ENCODE data around the gene RASSF5.
"Not testable (repeated sequence)": the region's sequence is repeated elsewhere in the genome, so short reads cannot be mapped to it uniquely, and the experiment has no call there.

The RASSF5 gene

DNA sequence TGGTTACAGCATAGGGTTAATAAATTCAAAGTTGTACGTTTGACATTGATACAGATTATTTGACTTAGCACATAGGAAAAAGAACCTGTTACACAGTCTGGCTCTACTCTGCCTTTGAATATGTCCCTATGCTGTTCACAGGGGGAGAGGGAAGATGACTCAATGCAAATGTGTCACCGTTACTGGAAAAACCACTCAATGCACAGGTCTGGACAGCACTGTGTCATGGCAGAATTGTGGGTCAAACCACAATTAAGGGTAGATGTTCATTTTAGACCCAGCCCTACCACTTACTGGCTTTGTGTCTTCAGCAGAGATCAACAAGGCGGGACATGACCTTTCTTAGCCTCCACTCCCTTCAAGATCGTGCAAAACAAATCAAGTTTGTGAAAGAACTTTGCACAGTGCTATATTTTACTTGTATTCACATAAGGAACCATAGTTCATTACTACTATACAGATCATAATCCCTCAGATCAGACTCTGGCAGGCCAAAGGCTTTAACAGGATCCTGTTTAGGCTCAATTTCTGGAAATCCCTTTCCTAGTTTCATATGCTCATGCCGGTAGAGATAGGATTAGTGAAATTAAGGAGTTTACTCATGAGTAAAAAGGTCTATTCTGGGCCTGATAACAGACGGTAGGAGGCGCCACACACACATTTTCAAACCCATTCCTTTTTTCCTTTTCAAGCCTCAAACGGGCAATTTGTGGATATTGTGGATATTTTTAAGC, 82.9 kb downstream of the RASSF5 start:
- no peak for DNase-seq

DNA sequence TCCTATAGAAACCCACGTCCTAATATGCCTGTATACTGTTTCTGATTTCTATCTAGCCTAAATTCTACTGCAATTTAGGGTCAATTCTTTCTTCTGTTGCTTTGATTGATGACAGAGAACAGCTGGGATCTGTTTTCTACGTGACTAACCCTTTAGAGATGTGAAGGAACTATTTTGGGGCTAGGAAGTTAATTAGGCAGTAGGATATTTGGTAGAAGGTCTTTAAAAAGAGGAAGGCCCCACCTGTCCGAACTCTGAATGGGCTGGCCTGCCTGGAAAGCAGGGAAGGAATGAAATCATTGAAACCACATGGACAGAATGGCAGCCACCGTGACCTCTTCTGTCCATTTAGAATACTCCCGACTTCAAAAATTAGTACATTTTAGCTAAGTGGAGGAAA, 83.9 kb downstream of the RASSF5 start:
- no peak for DNase-seq

DNA sequence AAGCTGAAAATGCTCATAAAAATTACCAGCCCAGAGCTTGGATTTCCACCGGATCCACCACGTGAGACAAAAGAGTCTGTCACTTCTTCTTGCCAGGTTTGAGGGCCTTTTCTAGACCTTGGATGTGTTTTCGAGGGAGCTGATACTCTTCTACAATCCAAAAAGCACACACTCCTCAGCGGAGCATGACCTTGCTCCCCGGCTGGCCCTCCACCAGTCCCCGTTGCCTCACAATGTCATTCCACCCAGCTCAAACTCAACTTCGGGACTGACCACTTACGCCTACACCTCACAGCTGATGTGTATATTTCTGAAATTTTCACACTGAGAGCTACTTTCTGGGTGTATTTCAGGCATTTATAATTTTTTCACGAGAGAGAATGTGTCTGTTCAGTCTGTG, 84.4 kb downstream of the RASSF5 start:
- DNase-seq: no peak

DNA sequence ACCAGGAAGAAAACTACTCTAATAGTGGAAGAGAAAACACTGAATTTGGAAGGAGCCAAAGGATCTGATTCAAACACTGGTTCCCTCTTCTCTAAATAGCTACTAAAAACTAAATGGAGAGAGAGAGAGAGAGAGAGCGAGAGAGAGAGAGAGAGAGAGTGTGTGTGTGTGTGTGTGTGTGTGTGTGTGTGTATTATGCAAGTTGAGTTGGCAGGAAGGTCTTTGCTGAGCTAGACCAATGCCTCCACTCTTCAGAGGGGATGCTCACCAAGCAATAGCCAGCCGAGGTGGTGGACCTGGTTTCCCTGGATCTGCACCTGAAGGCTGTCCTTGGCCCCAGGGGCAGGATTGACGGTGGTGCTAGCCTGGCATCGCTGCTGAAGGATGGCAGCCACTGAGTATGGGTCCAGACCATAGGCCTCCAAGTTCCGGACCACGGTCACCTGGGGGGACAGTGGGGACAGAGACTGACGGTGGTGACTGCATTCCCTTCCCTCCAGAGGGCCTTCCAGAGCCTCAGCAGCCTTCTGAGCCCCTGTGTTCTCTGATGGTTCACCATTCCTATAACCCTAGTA, 86.1 kb downstream of the RASSF5 start:
- DNase-seq: no peak

DNA sequence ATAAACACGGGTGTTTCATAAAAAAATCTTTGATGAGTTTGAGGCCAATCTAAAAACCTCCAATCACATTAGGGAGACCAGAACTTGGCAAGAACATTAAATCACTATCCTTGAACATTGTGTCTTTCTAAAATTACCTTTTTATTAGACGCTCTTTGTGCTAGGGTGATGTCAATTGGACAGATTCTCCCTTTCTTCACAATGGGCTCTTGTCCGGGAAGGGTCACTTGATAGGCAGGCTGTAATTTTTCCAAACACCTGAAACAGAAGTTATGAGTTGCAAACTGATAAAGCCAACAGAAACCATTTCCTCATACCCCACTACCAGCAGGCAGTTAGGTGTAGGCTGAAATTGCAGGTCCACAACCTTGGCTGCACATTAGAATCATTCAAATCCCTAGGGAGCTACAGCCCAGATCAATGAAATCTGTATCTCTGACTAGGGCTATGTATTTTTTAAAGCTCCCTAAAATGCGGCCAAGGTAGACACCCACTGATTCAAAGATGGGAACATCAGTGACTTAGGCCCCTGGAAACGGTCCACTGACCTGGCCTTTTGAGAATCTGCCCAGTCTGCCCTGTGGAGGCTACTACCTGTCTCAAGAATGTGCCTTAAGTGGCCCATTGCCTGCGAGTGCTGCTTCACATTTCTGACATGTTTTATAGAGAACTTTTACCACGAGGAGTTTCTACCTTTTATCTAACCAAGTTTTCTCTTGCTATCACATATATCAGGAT, 88.4 kb downstream of the RASSF5 start:
- DNase-seq: no peak

DNA sequence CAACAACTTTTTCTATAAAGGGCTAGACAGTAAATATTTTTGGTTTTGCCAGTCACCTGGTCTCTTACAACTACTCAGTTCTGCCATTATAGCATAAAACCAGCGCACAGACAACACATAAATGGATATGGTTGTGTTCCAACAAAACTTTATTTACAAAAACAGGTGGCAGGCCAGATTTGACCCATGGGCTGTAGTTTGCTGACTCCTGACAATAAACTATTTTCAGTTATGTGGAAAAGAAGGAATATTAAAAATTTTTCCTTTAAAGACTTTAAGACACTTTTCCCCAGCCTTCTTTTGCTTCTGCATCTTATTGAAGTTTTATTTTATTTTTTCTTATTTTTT, 89.0 kb downstream of the RASSF5 start:
- no peak for DNase-seq

DNA sequence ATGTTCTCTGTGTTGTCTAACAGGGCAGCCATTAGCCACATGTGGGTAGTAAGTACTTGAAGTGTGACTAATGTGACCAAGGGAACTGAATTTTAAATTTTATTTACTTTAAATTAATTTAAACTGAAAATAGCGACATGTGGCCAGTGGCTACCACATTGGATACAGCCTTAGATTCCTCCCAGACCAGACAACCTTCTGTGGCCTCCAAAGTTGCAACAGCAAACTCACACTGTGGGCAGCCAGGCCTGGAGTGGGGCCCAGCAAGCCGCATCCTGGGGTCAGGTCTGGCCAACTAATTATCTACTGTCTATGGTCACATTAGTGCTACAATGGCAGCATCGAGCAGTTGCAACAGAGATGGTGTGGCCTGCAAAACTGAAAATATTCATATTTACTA, 93.2 kb downstream of the RASSF5 start:
- DNase-seq: no peak

DNA sequence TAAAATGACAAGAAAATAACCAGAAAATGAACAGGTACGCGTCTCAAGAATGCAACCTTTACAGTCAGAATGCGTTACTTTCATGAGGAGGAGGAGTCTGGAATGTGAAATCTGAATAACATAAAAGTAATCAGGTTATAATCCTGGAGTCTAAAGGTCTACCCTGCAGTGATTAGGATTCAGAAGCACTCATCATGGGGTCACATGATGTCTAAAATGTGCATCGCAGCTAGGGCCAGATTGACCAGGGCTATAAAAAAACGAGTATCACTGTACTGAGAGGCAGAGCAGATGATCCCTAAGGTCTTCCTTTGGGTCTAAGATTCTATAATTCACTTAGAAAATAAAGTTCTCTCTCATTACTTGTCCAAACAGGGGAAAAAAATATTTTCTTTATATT, 97.5 kb downstream of the RASSF5 start:
- DNase-seq: no peak

DNA sequence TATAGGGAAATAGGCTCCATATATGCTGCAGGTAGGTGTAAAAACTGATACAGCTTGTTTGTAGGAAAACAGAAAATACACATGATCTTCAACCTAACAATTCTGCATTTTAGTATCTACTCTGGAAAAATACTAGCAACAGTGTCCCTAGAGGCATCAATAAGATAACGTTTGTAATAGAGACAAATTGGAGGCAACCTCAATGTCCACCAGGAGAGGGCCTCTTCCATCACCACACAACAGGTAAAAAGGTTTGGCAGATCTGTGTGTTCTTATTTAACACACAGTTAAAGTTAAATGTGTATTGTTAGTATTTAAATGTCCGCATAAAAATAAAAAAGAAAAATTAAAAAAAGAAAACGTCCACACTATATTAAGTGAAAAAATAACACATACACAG, 99.5 kb downstream of the RASSF5 start:
- peak; percentile 61 to 63 for DNase-seq

DNA sequence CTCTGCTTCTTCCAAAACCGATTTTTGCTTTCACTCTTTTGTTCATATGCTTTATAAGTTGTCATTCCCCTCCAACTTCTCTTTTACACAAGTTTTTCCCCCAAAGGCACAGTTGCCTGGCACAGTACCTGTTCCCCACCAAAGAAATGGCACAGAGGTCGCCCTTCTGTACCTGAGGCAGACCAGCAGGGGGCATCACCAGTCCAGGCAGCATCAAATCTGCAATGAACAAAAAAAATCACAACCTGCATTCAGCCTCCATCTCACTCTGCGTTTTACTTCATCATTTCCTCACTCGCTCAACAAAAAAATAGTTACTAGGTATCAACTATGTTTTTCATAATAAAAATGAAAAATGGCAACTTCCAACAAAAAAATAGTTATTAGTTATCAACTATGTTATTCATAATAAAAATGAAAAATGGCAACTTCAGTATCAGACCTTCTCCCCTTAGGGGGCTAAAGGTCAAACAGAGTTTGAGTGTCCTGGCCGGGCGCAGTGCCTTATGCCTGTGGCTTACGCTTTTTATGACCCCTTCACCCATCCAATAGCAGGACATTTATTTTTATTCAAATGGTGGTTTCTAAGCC, 100.9 kb downstream of the RASSF5 start:
- peak; percentile 10 to 21 for DNase-seq

DNA sequence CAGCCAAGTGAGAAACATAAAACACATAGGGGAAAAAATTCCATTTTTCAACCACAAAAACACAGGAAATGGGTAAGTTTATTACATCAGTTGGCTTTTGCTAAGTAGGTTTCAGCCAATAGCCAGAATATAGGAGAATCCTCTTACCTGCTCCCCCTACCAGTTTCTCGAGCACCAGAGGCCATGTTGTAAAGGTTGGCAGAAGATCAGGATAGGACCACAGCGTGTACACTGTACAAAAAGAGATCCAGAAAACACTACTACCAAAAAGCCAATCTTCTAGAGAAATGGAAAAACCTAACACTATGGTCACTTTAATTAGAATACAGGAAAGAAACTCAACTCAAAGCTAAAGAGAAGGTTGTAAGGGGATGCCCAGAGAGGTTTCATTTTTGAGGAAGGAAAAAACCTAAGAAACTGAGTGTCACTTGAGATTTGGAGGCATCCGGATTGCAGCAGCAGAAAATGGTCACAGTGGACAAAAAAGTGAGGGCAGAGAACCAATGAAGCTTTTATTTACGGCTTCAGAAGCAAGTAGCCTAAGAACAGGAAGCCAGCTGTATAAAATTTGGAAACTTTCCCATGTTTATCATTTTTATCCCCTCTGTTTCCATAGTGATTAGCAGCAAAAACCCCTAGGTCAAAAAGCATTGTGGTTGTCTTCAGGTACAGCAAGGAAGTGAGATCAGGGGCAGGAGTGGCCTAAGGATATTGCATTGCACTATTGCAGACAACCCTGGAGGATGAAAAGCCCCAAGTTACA, 102.1 kb downstream of the RASSF5 start:
- no peak for DNase-seq

DNA sequence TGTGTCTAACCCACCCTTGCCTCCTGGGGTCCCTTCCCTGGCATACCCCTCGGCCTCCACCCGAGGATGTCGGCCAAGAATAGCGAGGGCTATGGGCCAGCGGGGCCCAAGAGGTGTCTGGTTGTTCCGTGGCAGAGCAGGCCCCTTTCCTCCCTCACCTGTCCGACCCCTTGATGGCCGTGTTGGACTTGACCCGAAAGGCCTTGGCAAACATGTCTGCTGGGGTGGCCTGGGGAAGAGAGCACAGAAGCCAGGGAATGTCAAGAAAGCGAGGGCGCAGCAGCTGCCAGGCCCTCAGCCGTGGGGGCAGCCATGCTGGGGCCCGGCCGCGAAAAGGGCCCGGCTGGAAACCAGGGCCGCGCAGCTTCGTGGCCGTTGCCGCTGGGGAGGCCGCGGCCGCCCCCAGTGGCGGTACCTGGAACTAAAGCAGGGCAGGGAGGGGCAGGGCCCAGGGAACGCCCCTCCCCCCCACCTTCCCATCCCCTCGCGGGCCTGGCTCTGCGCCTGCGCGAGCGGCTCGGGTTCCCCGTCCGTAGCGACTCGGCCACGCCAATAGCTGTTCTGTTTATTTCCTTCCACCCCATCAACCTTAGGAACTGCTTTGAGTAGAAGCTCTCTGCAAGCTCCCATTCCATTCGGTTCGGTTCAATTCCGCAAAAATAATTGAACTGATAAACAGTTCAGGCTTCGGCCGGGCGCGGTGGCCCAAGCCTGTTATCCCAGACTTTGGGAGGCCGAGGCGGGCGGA, 105.0 kb downstream of the RASSF5 start, which contains the start of gene EIF2D:
Gene EIF2D, minus strand, starts transcription at position 337 of the 748 bp plus-strand sequence. Its CDS starts 123 bp downstream, at position 214.
- DNase-seq: peak; percentile 81 to 82

DNA sequence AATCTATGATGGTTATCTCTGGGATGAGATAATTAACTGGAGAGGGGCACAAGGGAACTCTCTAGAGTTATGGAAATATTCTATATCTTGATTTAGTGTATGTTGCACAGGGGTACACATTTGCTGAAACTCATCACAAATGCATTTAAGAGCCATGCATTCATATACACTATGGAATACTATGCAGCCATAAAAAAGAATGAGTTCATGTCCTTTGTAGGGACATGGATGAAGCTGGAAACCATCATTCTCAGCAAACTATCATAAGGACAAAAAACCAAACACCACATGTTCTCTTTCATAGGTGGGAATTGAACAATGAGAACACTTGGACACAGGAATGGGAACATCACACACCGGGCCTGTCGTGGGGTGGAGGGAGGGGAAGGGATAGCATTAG, 119.1 kb downstream of the RASSF5 start:
- not testable (repeated sequence) for DNase-seq

DNA sequence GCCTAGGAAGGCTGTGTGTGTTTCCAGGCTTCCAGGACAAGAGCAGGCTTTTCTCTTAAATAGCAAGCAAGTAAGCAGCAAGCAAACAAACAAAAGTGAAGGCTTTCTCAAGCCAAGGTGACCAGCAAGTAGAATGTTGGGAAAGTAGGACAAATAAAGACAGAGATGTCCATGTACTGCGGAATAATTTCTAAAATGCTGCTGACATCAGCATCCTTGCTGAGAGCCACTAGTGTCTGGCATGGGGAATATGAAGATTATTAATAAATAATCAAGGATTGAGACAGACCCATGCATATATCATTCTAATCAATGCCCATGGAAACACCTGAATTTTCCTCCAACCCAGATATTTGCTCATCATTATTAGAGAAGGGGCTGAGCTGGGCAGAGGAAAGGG, 121.6 kb downstream of the RASSF5 start:
- no peak for DNase-seq

DNA sequence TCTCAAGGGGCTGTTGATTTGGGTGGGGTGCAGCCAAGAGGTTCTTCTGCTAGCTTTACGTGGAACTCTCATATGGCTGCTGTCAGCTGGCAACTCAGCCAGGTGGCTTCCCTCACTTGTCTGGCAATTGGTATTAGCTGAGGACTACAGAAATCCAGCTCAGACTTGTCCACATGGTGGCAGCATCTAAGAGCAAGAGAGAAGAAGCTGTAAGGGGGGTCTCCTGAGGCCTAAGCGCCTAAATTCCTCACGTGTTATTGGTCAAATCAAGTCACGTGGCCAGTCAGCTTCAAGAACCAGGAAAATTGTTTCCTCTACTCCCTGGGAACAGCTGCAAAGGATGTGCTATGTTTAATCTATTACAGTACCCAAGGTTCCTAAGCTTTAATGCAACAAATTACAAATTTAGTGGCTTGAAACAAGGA, 123.8 kb downstream of the RASSF5 start:
- peak; percentile 69 to 75 for DNase-seq

DNA sequence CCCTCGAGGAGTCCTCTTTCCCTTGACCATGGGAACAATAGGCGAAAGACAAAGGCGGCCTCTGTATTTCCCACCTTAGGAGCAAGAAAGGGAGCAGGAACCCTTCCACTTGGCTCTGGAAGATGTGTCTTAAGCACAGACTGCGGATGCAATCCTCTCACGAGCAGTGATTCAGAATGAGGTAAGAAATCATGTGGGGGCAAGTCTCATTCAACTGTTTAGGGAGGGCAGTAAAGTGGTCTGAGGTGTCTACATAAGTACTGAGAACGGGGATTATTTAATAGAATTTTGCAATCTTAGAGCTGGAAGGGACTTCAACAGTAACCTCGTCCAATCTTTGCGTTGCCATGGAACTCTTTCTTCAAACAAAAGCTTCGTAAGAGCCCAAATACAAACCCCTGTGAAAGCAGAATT, 126.4 kb downstream of the RASSF5 start:
- DNase-seq: no peak

DNA sequence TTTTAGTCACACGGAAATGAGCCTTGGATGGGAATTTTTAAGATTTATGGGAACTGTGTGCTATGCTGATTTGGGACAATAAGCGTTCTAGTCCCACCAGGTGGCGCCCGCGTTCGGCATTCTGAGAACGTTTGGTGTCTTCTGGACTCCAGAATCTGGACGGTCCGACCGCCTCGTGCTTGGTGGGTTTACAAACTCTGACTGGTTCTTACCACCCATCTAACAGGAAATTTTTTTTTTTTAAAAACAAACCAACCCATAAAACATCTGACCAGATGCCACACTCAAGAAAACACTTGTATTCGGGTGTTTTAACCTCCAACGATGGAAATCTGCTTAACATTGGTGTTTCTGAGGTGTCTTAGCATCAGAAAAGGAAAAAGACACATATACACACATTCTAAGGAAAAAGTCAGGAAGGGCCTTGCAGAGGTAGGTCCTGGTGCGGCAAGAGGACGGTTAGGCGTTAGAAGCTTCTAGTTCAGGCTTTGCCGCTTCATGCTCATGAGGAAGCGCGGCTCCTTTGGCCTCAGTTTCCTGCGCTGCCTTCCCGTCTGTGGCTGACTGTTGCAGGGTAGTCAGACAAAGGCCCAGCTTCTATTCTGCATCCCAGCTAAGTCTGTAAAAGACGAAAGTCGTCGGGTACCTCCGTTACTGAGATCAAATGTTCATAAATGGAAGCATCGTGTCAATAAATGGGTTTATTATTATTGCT, 127.2 kb downstream of the RASSF5 start:
- peak; percentile 50 to 61 for DNase-seq

DNA sequence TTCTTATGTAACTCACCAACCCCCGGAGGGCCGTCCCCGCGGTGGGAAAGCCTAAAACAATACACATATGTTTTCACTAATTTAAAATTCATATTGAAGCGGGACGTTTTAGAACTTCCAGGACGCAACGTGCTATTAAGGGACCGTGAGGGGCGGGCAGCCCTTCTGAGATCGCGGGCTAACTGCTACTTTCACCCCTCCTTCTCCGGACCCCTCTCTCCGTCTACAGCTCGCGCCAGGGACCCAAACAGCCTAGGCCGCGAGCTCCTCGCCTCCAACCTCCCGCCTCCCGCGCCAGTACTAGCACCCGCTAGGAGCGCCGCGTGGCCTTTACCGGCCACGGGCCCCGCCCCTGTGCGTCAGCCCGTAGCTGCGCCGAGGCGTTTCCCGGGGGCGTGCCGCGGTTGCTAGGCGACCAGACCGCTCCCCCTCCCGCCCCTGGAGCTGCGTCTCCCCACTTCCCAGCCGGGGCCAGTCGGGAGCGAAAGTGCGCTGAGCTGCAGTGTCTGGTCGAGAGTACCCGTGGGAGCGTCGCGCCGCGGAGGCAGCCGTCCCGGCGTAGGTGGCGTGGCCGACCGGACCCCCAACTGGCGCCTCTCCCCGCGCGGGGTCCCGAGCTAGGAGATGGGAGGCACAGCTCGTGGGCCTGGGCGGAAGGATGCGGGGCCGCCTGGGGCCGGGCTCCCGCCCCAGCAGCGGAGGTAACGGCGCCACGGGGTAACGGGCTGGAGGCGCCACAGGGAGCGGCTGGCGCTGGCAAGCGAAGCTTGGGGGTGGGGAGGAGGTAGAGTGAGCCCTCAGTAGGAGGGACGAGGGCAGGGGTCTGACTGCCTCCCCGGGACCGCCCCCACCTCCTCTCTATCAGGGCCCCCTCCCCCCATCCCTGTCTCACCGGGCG, 128.0 kb downstream of the RASSF5 start, which contains the start of gene DYRK3:
Gene DYRK3, plus strand, starts transcription at position 457 of the 898 bp plus-strand sequence. Its CDS starts 168 bp downstream, at position 625.
- DNase-seq: peak; percentile 73 to 82

DNA sequence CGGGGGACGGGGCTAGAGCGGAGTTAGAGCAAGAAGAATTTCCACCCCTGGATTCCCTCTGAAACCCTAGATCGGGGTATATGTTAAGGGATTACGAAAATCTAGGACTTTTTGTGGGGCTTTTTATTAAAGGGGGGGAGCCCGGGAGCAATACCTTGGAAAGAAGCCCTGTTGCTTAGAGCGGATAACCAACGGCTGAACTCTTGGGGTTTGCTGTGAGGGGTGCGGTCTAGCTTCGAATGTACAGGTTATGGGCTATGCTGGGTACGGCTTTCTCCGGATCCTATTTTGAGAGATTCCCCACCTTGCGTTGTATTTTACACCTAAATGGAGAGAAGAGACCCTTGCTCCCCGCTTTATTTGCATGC, 128.6 kb downstream of the RASSF5 start:
- no peak for DNase-seq

DNA sequence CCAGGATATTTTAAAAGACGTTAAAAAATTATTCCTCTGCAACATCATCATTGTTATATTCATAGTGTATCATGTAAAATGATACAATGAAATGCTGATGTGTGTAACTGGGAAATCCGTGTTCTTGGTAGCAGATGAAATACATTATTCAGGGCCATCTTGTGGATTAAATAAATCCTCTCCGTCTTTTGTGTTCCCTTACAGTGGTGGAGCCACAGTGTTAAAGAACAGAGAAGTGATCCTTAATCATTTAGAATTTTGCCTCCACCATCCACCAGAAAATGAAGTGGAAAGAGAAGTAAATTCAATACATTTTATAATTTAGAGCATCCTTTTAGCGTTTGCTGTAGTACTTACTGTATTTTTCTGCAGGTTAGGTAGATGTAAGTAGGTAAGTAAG, 129.3 kb downstream of the RASSF5 start:
- DNase-seq: no peak
